SK-N-SH (cell line): ENCODE data around the gene MPDZ. TPM values are rescaled to one million over a fixed set of nuclear protein-coding genes. Genes with fewer than 3 reads are reported as not detected.
A peak's percentile ranks its signal among the peaks of the same experiment; 100 is the strongest.

Source experiments
- CTCF ChIA-PET: fragments of 300-600, 350-600 bp; formaldehyde crosslinking; extraction: SDS; loops from one replicate; lab custom pipeline; 2021; lab: Yijun Ruan, JAX
- POLR2A ChIA-PET: fragments of 350-600 bp; sonication (Branson Sonifier 250); formaldehyde crosslinking; extraction: SDS; loops from one replicate; lab custom pipeline; 2020; ENCODE audit warnings: antibody characterized with exemption, inconsistent platforms; lab: Yijun Ruan, JAX
- DNase-seq: peaks from one replicate; pipeline ENCODE4 v3.0.0; 2012
- H2AFZ ChIP-seq: fragments of 200-600 bp; sonication (generic); 2 replicates; pipeline ENCODE4 v1.8.1; 2016; ENCODE audit warnings: antibody characterized with exemption, mild to moderate bottlenecking, low read depth
- H3F3A ChIP-seq: fragments of 200-600 bp; sonication (generic); replicated peaks from 2 replicates; pipeline ENCODE3; 2016; ENCODE audit warnings: antibody characterized with exemption, mild to moderate bottlenecking; ENCODE audit not compliant: insufficient read depth
- H3K27ac ChIP-seq, 2 experiments: fragments of 200-500 bp in 1 of 2; fragments of 200-600 bp in 1 of 2; sonication (Bioruptor generic) in 1 of 2; sonication (generic), shearing (Covaris generic) in 1 of 2; 2 replicates each; pipeline versions ENCODE4 v1.5.1 to v1.6.1; 2014 to 2016; ENCODE audit warnings: low read depth in 2 of 2, inconsistent platforms in 1 of 2, low read length in 1 of 2, mild to moderate bottlenecking in 1 of 2, mixed read lengths in 1 of 2
- H3K27me3 ChIP-seq: fragments of 200-600 bp; sonication (generic), shearing (Covaris generic); 2 replicates; pipeline ENCODE4 v1.6.1; 2016; ENCODE audit warnings: mixed run types; ENCODE audit not compliant: insufficient read depth
- H3K36me3 ChIP-seq, 2 experiments: fragments of 200-500 bp in 1 of 2; fragments of 200-600 bp in 1 of 2; sonication (Bioruptor generic) in 1 of 2; sonication (generic) in 1 of 2; replicated peaks in 1 of 2; 2 replicates each; pipeline versions ENCODE3 to v1.5.1; 2014 to 2016; ENCODE audit warnings: low read length in 1 of 2, mild to moderate bottlenecking in 1 of 2; ENCODE audit not compliant: insufficient read depth in 2 of 2, control insufficient read depth in 1 of 2
- H3K4me1 ChIP-seq, 2 experiments: fragments of 200-500 bp in 1 of 2; fragments of 200-600 bp in 1 of 2; sonication (Bioruptor generic) in 1 of 2; sonication (generic), shearing (Covaris generic) in 1 of 2; 2 replicates each; pipeline versions ENCODE4 v1.5.1 to v1.6.1; 2014 to 2016; ENCODE audit warnings: low read depth in 1 of 2, low read length in 1 of 2, mixed run types in 1 of 2; ENCODE audit not compliant: insufficient read depth in 2 of 2, control insufficient read depth in 1 of 2
- H3K4me2 ChIP-seq: fragments of 200-600 bp; sonication (generic), shearing (Covaris generic); 2 replicates; pipeline ENCODE4 v1.6.1; 2017; ENCODE audit warnings: mixed run types
- H3K4me3 ChIP-seq, 2 experiments: fragments of 200-500 bp in 1 of 2; fragments of 200-600 bp in 1 of 2; sonication (Bioruptor generic) in 1 of 2; sonication (generic), shearing (Covaris generic) in 1 of 2; 2 replicates each; pipeline versions ENCODE4 v1.5.1 to v1.8.1; 2014 to 2016; ENCODE audit warnings: low read depth in 2 of 2, inconsistent platforms in 1 of 2, low read length in 1 of 2, mild to moderate bottlenecking in 1 of 2, mixed read lengths in 1 of 2, moderate library complexity in 1 of 2
- H3K79me2 ChIP-seq: fragments of 200-600 bp; sonication (generic); 2 replicates; pipeline ENCODE4 v1.8.1; 2017; ENCODE audit warnings: mild to moderate bottlenecking; ENCODE audit not compliant: insufficient read depth
- H3K9ac ChIP-seq: fragments of 200-600 bp; sonication (generic); 2 replicates; pipeline ENCODE4 v1.6.1; 2017; ENCODE audit warnings: mixed run types
- H3K9me2 ChIP-seq: fragments of 200-600 bp; sonication (generic); 2 replicates; pipeline ENCODE4 v1.6.1; 2017; ENCODE audit warnings: mixed run types
- H3K9me3 ChIP-seq: fragments of 200-600 bp; sonication (generic); 2 replicates; pipeline ENCODE4 v1.6.1; 2017; ENCODE audit warnings: mixed run types, mild to moderate bottlenecking, moderate library complexity
- H4K20me1 ChIP-seq: fragments of 200-600 bp; sonication (generic); 2 replicates; pipeline ENCODE4 v1.6.1; 2017; ENCODE audit warnings: mild to moderate bottlenecking, mixed run types; ENCODE audit not compliant: insufficient read depth
- CHD2 ChIP-seq: fragments of 150-350 bp; IDR thresholded peaks from 2 replicates; pipeline ENCODE4 v1.6.1; 2018; ENCODE audit warnings: low read length; ENCODE audit not compliant: partially characterized antibody
- EZH2phosphoT487 ChIP-seq: fragments of 200-600 bp; sonication (generic); IDR thresholded peaks from 2 replicates; pipeline ENCODE4 v1.6.1; 2017; ENCODE audit warnings: low read depth, mixed run types, mild to moderate bottlenecking, antibody characterized with exemption, moderate library complexity, borderline replicate concordance
- FOSL2 ChIP-seq: IDR thresholded peaks from 2 replicates; pipeline ENCODE4 v1.4.0; 2012; ENCODE audit warnings: low read depth, mild to moderate bottlenecking, moderate library complexity, borderline replicate concordance
- FOXJ3 ChIP-seq: sonication (generic); formaldehyde crosslinking; IDR thresholded peaks from 2 replicates; pipeline ENCODE4 v1.5.1; 2020; ENCODE audit warnings: mild to moderate bottlenecking, missing genetic modification reagents
- GABPA ChIP-seq: IDR thresholded peaks from 2 replicates; pipeline ENCODE4 v1.4.0; 2012; ENCODE audit warnings: low read depth, mild to moderate bottlenecking
- GATA2 ChIP-seq: sonication (generic); formaldehyde crosslinking; IDR thresholded peaks from 2 replicates; pipeline ENCODE4 v1.5.0; 2020; ENCODE audit warnings: mild to moderate bottlenecking, missing genetic modification reagents
- IRF3 ChIP-seq: fragments of 150-350 bp; IDR thresholded peaks from 2 replicates; pipeline ENCODE4 v1.6.1; 2016; ENCODE audit warnings: mild to moderate bottlenecking, low read depth, low read length
- JUND ChIP-seq: IDR thresholded peaks from 2 replicates; pipeline ENCODE4 v1.4.0; 2012
- MEF2A ChIP-seq: IDR thresholded peaks from 2 replicates; pipeline ENCODE4 v1.4.0; 2012; ENCODE audit warnings: low read depth, borderline replicate concordance
- NFIC ChIP-seq: IDR thresholded peaks from 2 replicates; pipeline ENCODE4 v1.4.0; 2012; ENCODE audit warnings: borderline replicate concordance
- NRF1 ChIP-seq: IDR thresholded peaks from 2 replicates; pipeline ENCODE4 v1.6.1; 2012; ENCODE audit warnings: low read depth, mild to moderate bottlenecking, low read length
- POLR2AphosphoS5 ChIP-seq: IDR thresholded peaks from 2 replicates; pipeline ENCODE4 v1.6.1; 2012; ENCODE audit warnings: low read depth, low read length
- RAD21 ChIP-seq: IDR thresholded peaks from 2 replicates; pipeline ENCODE4 v1.6.1; 2012; ENCODE audit warnings: mild to moderate bottlenecking, low read length
- RFX5 ChIP-seq: IDR thresholded peaks from 2 replicates; pipeline ENCODE4 v1.6.1; 2012; ENCODE audit warnings: mild to moderate bottlenecking, improper control_type of control experiment, low read length
- RXRA ChIP-seq: IDR thresholded peaks from 2 replicates; pipeline ENCODE4 v1.4.0; 2012; ENCODE audit warnings: low read depth, mild to moderate bottlenecking, borderline replicate concordance
- SIN3A ChIP-seq: IDR thresholded peaks from 2 replicates; pipeline ENCODE4 v1.6.1; 2012; ENCODE audit warnings: low read depth, mild to moderate bottlenecking, low read length, moderate library complexity, borderline replicate concordance
- SMC3 ChIP-seq: IDR thresholded peaks from 2 replicates; pipeline ENCODE4 v1.6.1; 2012; ENCODE audit warnings: low read depth, low read length, improper control_type of control experiment
- TAF1 ChIP-seq: IDR thresholded peaks from 2 replicates; pipeline ENCODE4 v1.6.1; 2012; ENCODE audit warnings: low read depth, mild to moderate bottlenecking, low read length, moderate library complexity, borderline replicate concordance
- TCF12 ChIP-seq: IDR thresholded peaks from 2 replicates; pipeline ENCODE4 v1.4.0; 2012
- TEAD4 ChIP-seq: IDR thresholded peaks from 2 replicates; pipeline ENCODE4 v1.4.0; 2012; ENCODE audit warnings: mild to moderate bottlenecking, borderline replicate concordance; ENCODE audit not compliant: insufficient read depth
- USF2 ChIP-seq: fragments of 150-350 bp; IDR thresholded peaks from 2 replicates; pipeline ENCODE4 v1.6.1; 2017; ENCODE audit warnings: antibody characterized with exemption, low read length, low read depth, borderline replicate concordance
- YY1 ChIP-seq: IDR thresholded peaks from 2 replicates; pipeline ENCODE4 v1.4.0; 2012; ENCODE audit warnings: low read depth, mild to moderate bottlenecking
- ZBTB33 ChIP-seq: IDR thresholded peaks from 2 replicates; pipeline ENCODE4 v1.4.0; 2012; ENCODE audit warnings: low read depth, borderline replicate concordance
- WGBS: methylation state at CpG from one replicate; pipeline ENCODE4 v1.1.6; 2017; ENCODE audit warnings: low lambda C conversion rate; 5-methylcytosine and 5-hydroxymethylcytosine counted together
- polyA plus RNA-seq, 3 experiments: library from polyadenylated mRNA; depleted of rRNA; stranded (reverse); fragments of >200 nt; gene quantifications; 2 replicates each; pipeline ENCODE4 v1.2.3, GENCODE V29; 2012

MPDZ gene
- polyA plus RNA-seq, 1 of the 3 experiments (the other 2 are of a cell fraction), result 20.5 TPM

GRCh38 chr9:13083366-13083765, 196.1 kb downstream of the MPDZ start:
- no peaks in the 10 kb centered on the region for H3K79me2 ChIP-seq
- POLR2A ChIA-PET, result no interaction called here
- DNase-seq, result no peak
- no peaks in the 10 kb centered on the region for H3K36me3 ChIP-seq
- WGBS, result 92% methylated on average over 2 of the region's 2 CpGs
- no peaks in the 10 kb centered on the region; a peak in 1 of 4 replicates for H3K4me1 ChIP-seq
- no peaks in the 10 kb centered on the region for H3K27me3 ChIP-seq
- no peaks in the 10 kb centered on the region for H4K20me1 ChIP-seq
- no peaks in the 10 kb centered on the region for H3F3A ChIP-seq
- H3K4me3 ChIP-seq, result no peak overlapping the region
- H3K9ac ChIP-seq, result no peak overlapping the region
- H3K9me3 ChIP-seq, result no peaks in the 10 kb centered on the region
- H3K9me2 ChIP-seq, result no peaks in the 10 kb centered on the region
- H2AFZ ChIP-seq, result no peak overlapping the region
- TF ChIP-seq MEF2A (no peak), GATA2 (CRISPR knock-in tag) (no peak), SIN3A (no peak), RXRA (no peak)
- TF ChIP-seq, all 33 proteins: peak for 0
- no peak overlapping the region for H3K4me2 ChIP-seq
- CTCF ChIA-PET, result interaction anchor here (1.7 kb wide), 1 partner anchor 314 kb away, joined by 3 read pairs; no protein-coding TSS in a partner anchor
- no peak overlapping the region; a peak in 1 of 4 replicates for H3K27ac ChIP-seq

- CTCF ChIA-PET, result interaction anchor here (1.0 to 1.7 kb wide), 2 partner anchors 49 to 314 kb away, joined by 3 read pairs; no protein-coding TSS in a partner anchor
- POLR2A ChIA-PET, result no interaction called here
- no peak for DNase-seq
- Histone ChIP-seq H3K4me1 (no peaks in the 10 kb centered on the region; a peak in 1 of 4 replicates), H3K36me3 (no peaks in the 10 kb centered on the region), H3K9ac (no peak overlapping the region), H4K20me1 (no peaks in the 10 kb centered on the region), H3K27me3 (no peaks in the 10 kb centered on the region), H3K79me2 (no peaks in the 10 kb centered on the region), H3K9me2 (no peaks in the 10 kb centered on the region), H3K4me3 (no peak overlapping the region), H3K9me3 (no peaks in the 10 kb centered on the region), H2AFZ (no peak overlapping the region), H3K4me2 (no peak overlapping the region), H3K27ac (peak overlapping the region in 1 of 2 experiments; percentile 16; a peak in 1 of 4 replicates), H3F3A (no peaks in the 10 kb centered on the region)
- 26% methylated on average over 2 of the region's 2 CpGs for WGBS
- TF ChIP-seq CHD2 (no peak), FOSL2 (peak; percentile 44), FOXJ3 (CRISPR knock-in tag) (no peak), YY1 (no peak), SIN3A (no peak), NFIC (peak; percentile 66; the same call in 1 of the 2 replicates), RFX5 (no peak), ZBTB33 (peak; percentile 47; the same call in 1 of the 2 replicates), RXRA (0 out of 2 replicates have a peak, but pooled peaks have one; percentile 13), NRF1 (no peak), GABPA (no peak), RAD21 (no peak), IRF3 (no peak), USF2 (no peak), GATA2 (CRISPR knock-in tag) (no peak), POLR2AphosphoS5 (peak; percentile 32; the same call in 1 of the 2 replicates), JUND (peak; percentile 68), TCF12 (peak; percentile 80), TEAD4 (peak; percentile 44; the same call in 1 of the 2 replicates), SMC3 (no peak), EZH2phosphoT487 (no peak), TAF1 (no peak)
These were observed 196.7 kb downstream of the MPDZ start for GRCh38 chr9:13082796-13083195.
